Thymus (tissue), 11 donors: Measurements from ENCODE around the gene MBD4. TPM values are rescaled to one million over a fixed set of nuclear protein-coding genes. Genes with fewer than 3 reads are reported as not detected.
"Not testable (repeated sequence)": the region's sequence is repeated elsewhere in the genome, so short reads cannot be mapped to it uniquely, and the experiment has no call there.

ENCODE experiments used
- DNase-seq, 9 donors: peaks; one replicate each; pipeline ENCODE4 v3.0.0-alpha.2; 2013; ENCODE audit warnings: low spot score in 9 of 9, low read depth in 6 of 9, missing footprints in 1 of 9
- H3K27ac ChIP-seq, 2 donors: one replicate each; pipeline ENCODE4 v1.5.1; 2013; ENCODE audit warnings: control low read depth in 1 of 2, low read depth in 1 of 2, low read length in 1 of 2, mild to moderate bottlenecking in 1 of 2, moderate library complexity in 1 of 2
- H3K27me3 ChIP-seq, 2 donors: one replicate each; pipeline ENCODE4 v1.5.1; 2013; ENCODE audit warnings: low read length in 1 of 2; ENCODE audit not compliant: control insufficient read depth in 2 of 2, insufficient read depth in 1 of 2
- H3K36me3 ChIP-seq, 2 donors: one replicate each; pipeline ENCODE4 v1.5.1; 2013; ENCODE audit warnings: low read length in 1 of 2, mild to moderate bottlenecking in 1 of 2, moderate library complexity in 1 of 2; ENCODE audit not compliant: control insufficient read depth in 2 of 2, insufficient read depth in 2 of 2
- H3K4me1 ChIP-seq, 2 donors: one replicate each; pipeline ENCODE4 v1.5.1; 2013; ENCODE audit warnings: low read length in 2 of 2; ENCODE audit not compliant: control insufficient read depth in 2 of 2, insufficient read depth in 2 of 2
- H3K4me3 ChIP-seq, 2 donors: one replicate each; pipeline ENCODE4 v1.5.1; 2013; ENCODE audit warnings: low read length in 2 of 2, control low read depth in 1 of 2, mild to moderate bottlenecking in 1 of 2
- H3K9me3 ChIP-seq, 2 donors: one replicate each; pipeline ENCODE4 v1.5.1; 2013; ENCODE audit warnings: low read length in 1 of 2, mild to moderate bottlenecking in 1 of 2; ENCODE audit not compliant: control insufficient read depth in 2 of 2, insufficient read depth in 1 of 2
- WGBS: extraction: QIAGEN DNeasy Blood & Tissue Kit; methylation state at CpG from one replicate; pipeline ENCODE4 v1.1.7; 2013; 5-methylcytosine and 5-hydroxymethylcytosine counted together
- polyA plus RNA-seq: library from polyadenylated mRNA; stranded (reverse); fragments of 200-250 nt; gene quantifications from one replicate; pipeline ENCODE4 v1.2.3, GENCODE V29; 2013
- total RNA-seq: library from RNA; stranded (reverse); fragments of 120-200 nt; gene quantifications from one replicate; pipeline ENCODE4 v1.2.4, GENCODE V29; 2013
- donor health status: healthy.

The MBD4 gene
- total and polyA plus RNA-seq, 2 donors: 28.8 to 48.4 TPM

- Histone ChIP-seq H3K36me3 (peaks cover 34 to 39% of the 10 kb centered on the region in 2 donors), H3K4me3 (no peak overlapping the region), H3K4me1 (peaks cover 0 to 7% of the 10 kb centered on the region in 2 donors), H3K27ac (no peak overlapping the region), H3K27me3 (no peaks in the 10 kb centered on the region), H3K9me3 (no peaks in the 10 kb centered on the region)
- WGBS: 96% methylated on average over 8 of the region's 8 CpGs
- no peak for DNase-seq
These were observed 44.1 kb upstream of the MBD4 start for GRCh38 chr3:129483870-129484269.

GRCh38 chr3:129482721-129483120 is 43.0 kb upstream of the MBD4 start:
- Histone ChIP-seq H3K4me3 (no peak overlapping the region), H3K27me3 (no peaks in the 10 kb centered on the region), H3K4me1 (peaks cover 0 to 7% of the 10 kb centered on the region in 2 donors), H3K36me3 (peaks cover 40 to 48% of the 10 kb centered on the region in 2 donors), H3K27ac (no peak overlapping the region), H3K9me3 (no peaks in the 10 kb centered on the region)
- WGBS: 98% methylated on average over 1 of the region's 1 CpG
- no peak for DNase-seq

GRCh38 chr3:129481766-129482332 is 42.1 kb upstream of the MBD4 start:
- peak in 6 of 9 donors; percentile 9 to 58 (median 24) for DNase-seq
- WGBS: 92% methylated on average over 12 of the region's 12 CpGs
- Histone ChIP-seq H3K4me3 (no peak overlapping the region), H3K27me3 (no peaks in the 10 kb centered on the region), H3K27ac (peak overlapping the region; percentile 54 to 60), H3K9me3 (no peaks in the 10 kb centered on the region), H3K4me1 (peaks cover 0 to 7% of the 10 kb centered on the region in 2 donors), H3K36me3 (peaks cover 48 to 57% of the 10 kb centered on the region in 2 donors)

GRCh38 chr3:129481225-129481765 is 41.5 kb upstream of the MBD4 start:
- not testable (repeated sequence) for H3K9me3 ChIP-seq, DNase-seq, H3K4me3 ChIP-seq, H3K27me3 ChIP-seq, H3K4me1 ChIP-seq
- Histone ChIP-seq H3K36me3 (peaks cover 54 to 62% of the 10 kb centered on the region in 2 donors), H3K27ac (peak overlapping the region; percentile 53 to 60)
- WGBS: 90% methylated on average over 8 of the region's 11 CpGs

GRCh38 chr3:129476586-129476985 is 36.8 kb upstream of the MBD4 start:
- H3K36me3 ChIP-seq: peaks cover 45 to 51% of the 10 kb centered on the region in 2 donors

GRCh38 chr3:129475863-129476262 is 36.1 kb upstream of the MBD4 start:
- Histone ChIP-seq H3K4me3 (no peak overlapping the region), H3K9me3 (no peaks in the 10 kb centered on the region), H3K4me1 (no peaks in the 10 kb centered on the region), H3K27me3 (no peaks in the 10 kb centered on the region), H3K36me3 (peaks cover 47 to 50% of the 10 kb centered on the region in 2 donors), H3K27ac (no peak overlapping the region)
- DNase-seq: no peak
- 98% methylated on average over 3 of the region's 3 CpGs for WGBS

More at GRCh38 chr3:129476586-129476985, 36.8 kb upstream of the MBD4 start:
- no peak for DNase-seq
- no peak overlapping the region for H3K27ac ChIP-seq
- H3K9me3 ChIP-seq: no peaks in the 10 kb centered on the region
- no peak overlapping the region for H3K4me3 ChIP-seq
- H3K4me1 ChIP-seq: peaks cover 0 to under 1% of the 10 kb centered on the region in 2 donors
- no peaks in the 10 kb centered on the region for H3K27me3 ChIP-seq
- 97% methylated on average over 6 of the region's 6 CpGs for WGBS

GRCh38 chr3:129474984-129475804 is 35.4 kb upstream of the MBD4 start:
- WGBS: 98% methylated on average over 10 of the region's 10 CpGs
- H3K27me3 ChIP-seq: no peaks in the 10 kb centered on the region
- H3K36me3 ChIP-seq: peaks cover 44% of the 10 kb centered on the region in 2 donors
- H3K4me3 ChIP-seq: no peak overlapping the region
- H3K9me3 ChIP-seq: no peaks in the 10 kb centered on the region
- DNase-seq: no peak
- H3K27ac ChIP-seq: no peak overlapping the region
- H3K4me1 ChIP-seq: no peaks in the 10 kb centered on the region

GRCh38 chr3:129473769-129474152 is 34.0 kb upstream of the MBD4 start:
- Histone ChIP-seq H3K4me3 (no peak overlapping the region), H3K9me3 (no peaks in the 10 kb centered on the region), H3K36me3 (peaks cover 39 to 45% of the 10 kb centered on the region in 2 donors), H3K27me3 (no peaks in the 10 kb centered on the region), H3K4me1 (no peaks in the 10 kb centered on the region), H3K27ac (no peak overlapping the region)
- WGBS: 98% methylated on average over 4 of the region's 4 CpGs
- DNase-seq: no peak
